LNCaP clone FGC (cell line): Measurements from ENCODE around the gene ZFR2.
"Not testable (repeated sequence)": the region's sequence is repeated elsewhere in the genome, so short reads cannot be mapped to it uniquely, and the experiment has no call there.

Experiments
- DNase-seq: peaks from one replicate; pipeline ENCODE4 v3.0.0-alpha.2; 2011; ENCODE audit warnings: low read depth
- H3K4me3 ChIP-seq: 2 replicates; pipeline ENCODE4 v1.5.1; 2011; ENCODE audit warnings: mild to moderate bottlenecking, low read depth, low read length, control low read depth
- CTCF ChIP-seq: IDR thresholded peaks from 2 replicates; pipeline ENCODE4 v1.5.1; 2012; ENCODE audit warnings: mild to moderate bottlenecking; ENCODE audit not compliant: control insufficient read depth, insufficient read depth; ENCODE audit errors: extremely low read depth

ZFR2 gene

GRCh38 chr19:3768015-3768747 is 100.7 kb downstream of the ZFR2 start:
- DNase-seq, result no peak
- H3K4me3 ChIP-seq, result no peak overlapping the region
- no peak for TF ChIP-seq CTCF

GRCh38 chr19:3767050-3767449 is 101.8 kb downstream of the ZFR2 start:
- no peak overlapping the region for H3K4me3 ChIP-seq
- DNase-seq, result no peak
- no peak for TF ChIP-seq CTCF

- no peak overlapping the region for H3K4me3 ChIP-seq
- no peak for DNase-seq
- no peak for TF ChIP-seq CTCF
Observed at GRCh38 chr19:3766520-3766919, 102.3 kb downstream of the ZFR2 start.

GRCh38 chr19:3765757-3766156 is 103.1 kb downstream of the ZFR2 start:
- not testable (repeated sequence) for H3K4me3 ChIP-seq, DNase-seq

GRCh38 chr19:3765121-3765520 is 103.7 kb downstream of the ZFR2 start:
- no peak for DNase-seq
- TF ChIP-seq CTCF, result no peak
- H3K4me3 ChIP-seq, result no peak overlapping the region

GRCh38 chr19:3762501-3763459 is 106.1 kb downstream of the ZFR2 start, which contains the start of gene MRPL54:
TSS of gene MRPL54 (plus strand) at chr19:3762682. CDS start at chr19:3762701, 19 bp downstream.
- H3K4me3 ChIP-seq, result peak within 1 kb of the TSS; percentile 78
- TF ChIP-seq CTCF, result no peak

GRCh38 chr19:3762130-3762473 is 106.7 kb downstream of the ZFR2 start:
- peak overlapping the region; percentile 70 for H3K4me3 ChIP-seq
- no peak for DNase-seq
- no peak for TF ChIP-seq CTCF

More at GRCh38 chr19:3762501-3763459, 106.1 kb downstream of the ZFR2 start, which contains the start of gene MRPL54:
- DNase-seq, result peak; percentile 97
